Hepatocyte (in vitro differentiated cells): ENCODE results near the gene NOP53. TPM values are rescaled to one million over a fixed set of nuclear protein-coding genes. Genes with fewer than 3 reads are reported as not detected.
A peak's percentile ranks its signal among the peaks of the same experiment; 100 is the strongest.

ENCODE experiments used
- DNase-seq: peaks from one replicate; pipeline ENCODE4 v3.0.0-alpha.2; 2016; ENCODE audit warnings: low spot score
- H2AFZ ChIP-seq: fragments of 200-600 bp; sonication (generic); 2 replicates; pipeline ENCODE4 v1.6.0; 2016; ENCODE audit warnings: antibody characterized with exemption, mild to moderate bottlenecking
- H3K27ac ChIP-seq: fragments of 200-600 bp; sonication (generic); 2 replicates; pipeline ENCODE4 v1.5.1; 2016; ENCODE audit warnings: mild to moderate bottlenecking
- H3K27me3 ChIP-seq: fragments of 200-600 bp; sonication (generic); 2 replicates; pipeline ENCODE4 v1.6.1; 2016
- H3K36me3 ChIP-seq: fragments of 200-600 bp; sonication (generic); replicated peaks from 2 replicates; pipeline ENCODE4 v1.5.1; 2016; ENCODE audit warnings: low read depth; ENCODE audit not compliant: insufficient read depth
- H3K4me1 ChIP-seq: fragments of 200-600 bp; sonication (generic); 2 replicates; pipeline ENCODE4 v1.5.1; 2016; ENCODE audit warnings: mild to moderate bottlenecking, moderate library complexity; ENCODE audit not compliant: insufficient read depth
- H3K4me2 ChIP-seq: fragments of 200-600 bp; sonication (generic); 2 replicates; pipeline ENCODE4 v1.6.0; 2016
- H3K4me3 ChIP-seq: fragments of 200-600 bp; sonication (generic); 2 replicates; pipeline ENCODE4 v1.5.1; 2016; ENCODE audit warnings: mild to moderate bottlenecking
- H3K79me2 ChIP-seq: fragments of 200-600 bp; sonication (generic); 2 replicates; pipeline ENCODE4 v1.6.0; 2017; ENCODE audit warnings: mild to moderate bottlenecking
- H3K9me2 ChIP-seq: fragments of 200-600 bp; sonication (generic); replicated peaks from 2 replicates; pipeline ENCODE4 v1.6.0; 2017; ENCODE audit warnings: mild to moderate bottlenecking; ENCODE audit not compliant: insufficient read depth
- H3K9me3 ChIP-seq: fragments of 200-600 bp; sonication (generic); 2 replicates; pipeline ENCODE4 v1.5.1; 2016; ENCODE audit warnings: low read depth, mild to moderate bottlenecking
- H4K20me1 ChIP-seq: fragments of 200-600 bp; sonication (generic); 2 replicates; pipeline ENCODE4 v1.6.0; 2016; ENCODE audit warnings: mild to moderate bottlenecking; ENCODE audit not compliant: insufficient read depth, poor library complexity, severe bottlenecking
- EZH2 ChIP-seq: fragments of 200-600 bp; sonication (generic); IDR thresholded peaks from 2 replicates; pipeline ENCODE4 v1.6.1; 2016; ENCODE audit warnings: antibody characterized with exemption, mild to moderate bottlenecking, borderline replicate concordance
- EZH2phosphoT487 ChIP-seq: fragments of 200-600 bp; sonication (generic); IDR thresholded peaks from one replicate; pipeline ENCODE4 v1.6.1; 2018; ENCODE audit warnings: antibody characterized with exemption, mild to moderate bottlenecking, low read depth, moderate library complexity; ENCODE audit not compliant: unreplicated experiment, severe bottlenecking
- WGBS: methylation state at CpG from one replicate; pipeline ENCODE4 v1.1.6; 2016; ENCODE audit warnings: low lambda C conversion rate; ENCODE audit errors: missing lambda C conversion rate; 5-methylcytosine and 5-hydroxymethylcytosine counted together
- polyA plus RNA-seq: library from polyadenylated mRNA; unstranded; fragments of >200 nt; fragmentation: Nextera tagmentation; extraction: Ambion mirVana; gene quantifications from 2 replicates; pipeline ENCODE4 v1.2.1, GENCODE V29; 2016
- total RNA-seq: library from RNA; depleted of rRNA; stranded (reverse); fragments of >200 nt; gene quantifications from 2 replicates; pipeline ENCODE4 v1.2.3, GENCODE V29; 2014
- TF ChIP-seq, protein P1 (sequence below): fragments of 200-600 bp; sonication (generic); IDR thresholded peaks from 2 replicates; pipeline ENCODE4 v1.5.1; 2016; ENCODE audit warnings: antibody characterized with exemption, mild to moderate bottlenecking; ENCODE audit not compliant: poor library complexity

NOP53 gene
- total and polyA plus RNA-seq, 2 experiments from 2014 or later, result 93.3 to 96.7 TPM

DNA sequence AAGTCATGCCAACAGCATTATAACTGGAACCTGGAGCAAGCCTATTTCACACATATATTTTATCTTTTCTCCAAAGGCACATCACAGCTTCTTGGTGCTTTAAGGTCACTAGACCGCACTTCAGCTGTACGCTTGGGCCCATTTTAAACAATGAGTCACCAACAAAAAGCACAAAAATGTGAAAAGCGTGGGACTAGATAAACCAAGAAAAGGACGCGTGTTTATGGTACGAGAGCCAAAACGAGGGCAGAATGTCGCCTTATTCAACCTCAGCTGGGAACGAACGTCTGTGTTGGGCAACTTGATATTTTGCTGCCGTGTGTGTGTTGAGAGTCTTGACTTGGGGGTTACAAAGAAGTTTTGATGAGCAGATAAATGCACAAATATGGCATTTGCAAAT is 41.3 kb upstream of the NOP53 start:
- no peak overlapping the region for H3K27ac ChIP-seq
- H3K4me1 ChIP-seq, result no peaks in the 10 kb centered on the region
- DNase-seq, result no peak
- no peaks in the 10 kb centered on the region for H3K9me3 ChIP-seq
- no peaks in the 10 kb centered on the region for H3K79me2 ChIP-seq
- H3K36me3 ChIP-seq, result no peaks in the 10 kb centered on the region
- no peak overlapping the region for H3K4me3 ChIP-seq
- H3K4me2 ChIP-seq, result no peak overlapping the region
- no peaks in the 10 kb centered on the region for H3K27me3 ChIP-seq
- H4K20me1 ChIP-seq, result no peaks in the 10 kb centered on the region
- H2AFZ ChIP-seq, result no peak overlapping the region
- H3K9me2 ChIP-seq, result no peaks in the 10 kb centered on the region
- 92% methylated on average over 11 of the region's 11 CpGs for WGBS
- TF ChIP-seq EZH2phosphoT487 (no peak), EZH2 (no peak)
- TF ChIP-seq, protein P1, sequence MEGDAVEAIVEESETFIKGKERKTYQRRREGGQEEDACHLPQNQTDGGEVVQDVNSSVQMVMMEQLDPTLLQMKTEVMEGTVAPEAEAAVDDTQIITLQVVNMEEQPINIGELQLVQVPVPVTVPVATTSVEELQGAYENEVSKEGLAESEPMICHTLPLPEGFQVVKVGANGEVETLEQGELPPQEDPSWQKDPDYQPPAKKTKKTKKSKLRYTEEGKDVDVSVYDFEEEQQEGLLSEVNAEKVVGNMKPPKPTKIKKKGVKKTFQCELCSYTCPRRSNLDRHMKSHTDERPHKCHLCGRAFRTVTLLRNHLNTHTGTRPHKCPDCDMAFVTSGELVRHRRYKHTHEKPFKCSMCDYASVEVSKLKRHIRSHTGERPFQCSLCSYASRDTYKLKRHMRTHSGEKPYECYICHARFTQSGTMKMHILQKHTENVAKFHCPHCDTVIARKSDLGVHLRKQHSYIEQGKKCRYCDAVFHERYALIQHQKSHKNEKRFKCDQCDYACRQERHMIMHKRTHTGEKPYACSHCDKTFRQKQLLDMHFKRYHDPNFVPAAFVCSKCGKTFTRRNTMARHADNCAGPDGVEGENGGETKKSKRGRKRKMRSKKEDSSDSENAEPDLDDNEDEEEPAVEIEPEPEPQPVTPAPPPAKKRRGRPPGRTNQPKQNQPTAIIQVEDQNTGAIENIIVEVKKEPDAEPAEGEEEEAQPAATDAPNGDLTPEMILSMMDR, result no peak

- Histone ChIP-seq H3K27me3 (no peaks in the 10 kb centered on the region), H3K79me2 (no peaks in the 10 kb centered on the region), H3K4me3 (no peak overlapping the region), H2AFZ (no peak overlapping the region), H3K9me3 (no peaks in the 10 kb centered on the region), H3K4me2 (no peak overlapping the region), H3K27ac (no peak overlapping the region), H4K20me1 (no peaks in the 10 kb centered on the region), H3K4me1 (no peaks in the 10 kb centered on the region), H3K36me3 (no peaks in the 10 kb centered on the region), H3K9me2 (no peaks in the 10 kb centered on the region)
- WGBS, result 94% methylated on average over 3 of the region's 3 CpGs
- no peak for DNase-seq
- TF ChIP-seq EZH2phosphoT487, result no peak
- TF ChIP-seq EZH2, result no peak
- TF ChIP-seq, protein P1, result no peak
These were observed 40.7 kb upstream of the NOP53 start for GRCh38 chr19:47704656-47705055.

GRCh38 chr19:47707135-47707925 is 38.0 kb upstream of the NOP53 start:
- Histone ChIP-seq H3K27me3 (no peaks in the 10 kb centered on the region), H3K9me2 (no peaks in the 10 kb centered on the region), H3K79me2 (no peaks in the 10 kb centered on the region), H2AFZ (no peak overlapping the region), H3K4me3 (no peak overlapping the region), H4K20me1 (no peaks in the 10 kb centered on the region), H3K4me2 (no peak overlapping the region), H3K4me1 (no peaks in the 10 kb centered on the region), H3K36me3 (no peaks in the 10 kb centered on the region), H3K27ac (no peak overlapping the region), H3K9me3 (no peaks in the 10 kb centered on the region)
- WGBS, result 28% methylated on average over 22 of the region's 22 CpGs
- TF ChIP-seq, protein P1, result peak; percentile 77
- TF ChIP-seq EZH2phosphoT487 (no peak), EZH2 (no peak)
- peak; percentile 89 for DNase-seq
